ENCODE measurements around the gene TAF15.

GRCh38 chr17:35773679-35774425 is 35.4 kb upstream of the TAF15 start:
- TF ChIP-seq CTCF (IDR thresholded peaks at IDR 0.05) (no peak), POLR2A (IDR thresholded peaks at IDR 0.05) (no peak)

Data from right lobe of liver (tissue), 4 donors.